HG03108 (cell line): Measurements from ENCODE around the gene ARHGEF33.

Source experiments
- ATAC-seq: cut with Tn5 transposase; IDR thresholded peaks from one replicate; pipeline ENCODE4 v1.9.1; 2021; ENCODE audit warnings: moderate library complexity; ENCODE audit not compliant: unreplicated experiment

The ARHGEF33 gene

GRCh38 chr2:39007875-39008504, 118.3 kb downstream of the ARHGEF33 start:
- no peak for ATAC-seq

DNA sequence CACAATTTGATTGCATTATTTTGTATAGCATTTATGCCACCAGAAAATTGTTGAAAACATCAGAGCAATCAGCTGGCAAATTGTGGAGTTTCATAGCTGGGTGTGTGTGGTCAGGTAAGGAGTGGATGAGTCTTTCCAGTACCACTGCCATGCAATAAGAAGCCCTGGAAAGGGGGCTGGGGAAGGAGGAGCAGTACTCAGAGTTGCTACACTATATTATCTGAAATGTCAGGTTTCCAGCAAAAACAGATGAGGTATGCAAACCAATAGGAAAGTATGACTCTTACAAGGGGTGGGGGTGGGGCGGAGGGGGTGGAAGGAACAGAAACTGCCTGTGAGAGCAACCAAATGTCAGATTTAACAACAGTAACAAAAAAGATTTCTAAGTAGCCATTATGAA, 119.0 kb downstream of the ARHGEF33 start:
- ATAC-seq: no peak

DNA sequence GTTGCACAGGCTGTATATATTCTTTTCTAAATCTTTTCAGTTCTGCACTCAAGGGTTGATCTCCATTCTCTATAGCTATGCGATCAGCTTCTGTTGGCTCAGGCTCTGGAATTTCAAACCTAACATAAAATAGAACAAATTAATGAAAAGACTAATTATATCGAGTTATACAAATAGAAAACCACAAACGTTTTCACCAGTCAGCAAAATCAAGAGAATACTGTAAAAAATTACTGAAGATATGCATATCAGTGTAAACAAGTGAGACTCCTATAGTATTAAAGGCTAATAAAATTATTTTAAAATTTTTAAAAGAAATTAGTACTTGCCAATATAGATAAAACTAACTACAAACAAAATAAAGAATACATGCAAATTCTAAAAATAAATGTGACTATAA, 124.2 kb downstream of the ARHGEF33 start:
- no peak for ATAC-seq

DNA sequence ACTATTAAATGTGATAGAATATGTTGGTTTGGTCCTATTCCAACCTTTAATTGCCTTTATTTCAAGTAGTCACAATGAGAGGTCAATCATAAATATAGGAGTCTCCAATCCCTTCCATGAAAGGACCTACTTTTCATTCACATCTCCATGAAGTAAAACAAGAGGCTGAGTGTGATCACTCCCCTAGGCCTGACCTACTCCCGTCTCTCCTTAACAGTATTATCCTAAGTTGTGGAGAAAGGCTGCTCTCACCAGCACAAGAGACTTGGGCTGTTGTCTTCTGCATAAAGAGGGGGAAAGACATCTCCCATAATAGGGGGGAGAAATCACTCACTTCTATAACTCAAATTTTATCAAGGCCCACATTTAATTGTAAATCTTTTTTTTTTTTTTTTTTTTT, 125.7 kb downstream of the ARHGEF33 start:
- no peak for ATAC-seq

GRCh38 chr2:39017334-39017733, 127.7 kb downstream of the ARHGEF33 start:
- ATAC-seq: no peak

DNA sequence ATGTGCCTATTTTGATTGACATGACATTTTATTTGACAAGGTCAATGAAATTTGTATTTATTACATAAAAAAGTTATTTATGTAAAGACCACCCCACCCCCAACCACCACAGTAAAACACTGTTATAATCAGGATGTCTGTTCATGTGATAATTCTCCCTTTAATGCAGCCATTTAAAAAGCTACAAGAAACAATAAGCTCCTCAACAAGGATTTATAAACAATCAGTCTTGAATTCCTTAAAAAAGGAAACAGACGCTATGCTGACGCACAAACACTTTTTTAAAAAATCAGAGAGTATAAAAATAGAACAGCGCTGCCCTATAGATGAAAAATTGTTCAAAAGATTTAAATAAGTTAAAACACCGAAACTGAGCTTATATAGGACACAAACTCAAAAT, 129.0 kb downstream of the ARHGEF33 start:
- no peak for ATAC-seq

- ATAC-seq: no peak
Measured at GRCh38 chr2:39020383-39020782, 130.7 kb downstream of the ARHGEF33 start.

- no peak for ATAC-seq
Measured at GRCh38 chr2:39022642-39023235, 133.1 kb downstream of the ARHGEF33 start.

GRCh38 chr2:39023649-39024048, 134.0 kb downstream of the ARHGEF33 start:
- ATAC-seq: no peak

DNA sequence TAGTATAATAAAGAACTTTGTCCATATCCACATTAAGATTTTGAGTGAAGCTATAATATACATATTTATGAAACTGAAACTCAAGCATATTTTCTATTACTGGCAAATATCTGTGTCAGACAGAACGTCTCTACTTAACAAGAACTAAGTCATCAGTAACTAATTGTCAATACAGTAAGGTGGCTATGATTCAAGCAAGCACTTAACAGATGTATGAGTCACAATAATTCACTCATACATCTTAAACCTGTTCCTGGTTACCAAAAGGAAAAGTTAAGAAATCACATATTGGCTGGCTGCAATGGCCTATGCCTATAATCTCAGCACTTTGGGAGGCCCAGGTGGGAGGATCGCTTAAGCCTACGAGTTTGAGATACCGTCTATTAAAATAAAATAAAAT, 135.2 kb downstream of the ARHGEF33 start:
- ATAC-seq: no peak
